H9 (cell line): ENCODE results near the gene CCSER1. TPM values are rescaled to one million over a fixed set of nuclear protein-coding genes. Genes with fewer than 3 reads are reported as not detected.

Source experiments
- DNase-seq: peaks from one replicate; pipeline ENCODE4 v3.0.0-alpha.2; 2017
- H2AFZ ChIP-seq: one replicate; pipeline ENCODE4 v1.6.1; 2013; ENCODE audit warnings: mild to moderate bottlenecking, low read length, control low read depth, moderate library complexity
- H2AK5ac ChIP-seq: 2 replicates; pipeline ENCODE4 v1.6.1; 2013; ENCODE audit warnings: low read length, control low read depth, mixed read lengths; ENCODE audit not compliant: insufficient read length
- H2BK120ac ChIP-seq: one replicate; pipeline ENCODE4 v1.6.1; 2013; ENCODE audit warnings: low read depth, mild to moderate bottlenecking, low read length, control low read depth, inconsistent platforms; ENCODE audit not compliant: poor library complexity, severe bottlenecking
- H2BK12ac ChIP-seq: 2 replicates; pipeline ENCODE4 v1.6.1; 2013; ENCODE audit warnings: low read length, control low read depth, mixed read lengths, low read depth; ENCODE audit not compliant: insufficient read length
- H2BK15ac ChIP-seq: 2 replicates; pipeline ENCODE4 v1.6.1; 2013; ENCODE audit warnings: low read depth, low read length, control low read depth
- H2BK20ac ChIP-seq: one replicate; pipeline ENCODE4 v1.6.1; 2013; ENCODE audit warnings: low read depth, mild to moderate bottlenecking, low read length, control low read depth, inconsistent platforms; ENCODE audit not compliant: poor library complexity, severe bottlenecking
- H2BK5ac ChIP-seq: 2 replicates; pipeline ENCODE4 v1.6.1; 2013; ENCODE audit warnings: low read length, control low read depth, mixed read lengths; ENCODE audit not compliant: insufficient read length
- H3K14ac ChIP-seq: 2 replicates; pipeline ENCODE4 v1.6.1; 2013; ENCODE audit warnings: low read length, control low read depth; ENCODE audit not compliant: insufficient read depth
- H3K18ac ChIP-seq: 2 replicates; pipeline ENCODE4 v1.6.1; 2013; ENCODE audit warnings: low read depth, mild to moderate bottlenecking, mixed read lengths, low read length, control low read depth; ENCODE audit not compliant: insufficient read length
- H3K23ac ChIP-seq: 2 replicates; pipeline ENCODE4 v1.6.1; 2013; ENCODE audit warnings: low read length, control low read depth, mixed read lengths, low read depth; ENCODE audit not compliant: insufficient read length
- H3K23me2 ChIP-seq: 2 replicates; pipeline ENCODE4 v1.6.1; 2013; ENCODE audit warnings: low read depth, mild to moderate bottlenecking, mixed read lengths, low read length, control low read depth; ENCODE audit not compliant: insufficient read length, poor library complexity, severe bottlenecking
- H3K27ac ChIP-seq: 2 replicates; pipeline ENCODE4 v1.5.1; 2013; ENCODE audit warnings: low read length, control low read depth, mixed read lengths, low read depth; ENCODE audit not compliant: insufficient read length
- H3K27me3 ChIP-seq: 2 replicates; pipeline ENCODE4 v1.6.1; 2013; ENCODE audit warnings: low read length, control low read depth, inconsistent platforms; ENCODE audit not compliant: insufficient read depth
- H3K4ac ChIP-seq: 2 replicates; pipeline ENCODE4 v1.6.1; 2013; ENCODE audit warnings: low read depth, mild to moderate bottlenecking, control low read depth, inconsistent platforms, low read length, moderate library complexity
- H3K4me1 ChIP-seq: 2 replicates; pipeline ENCODE4 v1.6.1; 2013; ENCODE audit warnings: low read length, control low read depth, inconsistent platforms; ENCODE audit not compliant: insufficient read depth
- H3K4me2 ChIP-seq: 2 replicates; pipeline ENCODE4 v1.6.1; 2013; ENCODE audit warnings: low read length, control low read depth, mixed read lengths; ENCODE audit not compliant: insufficient read length, insufficient read depth
- H3K56ac ChIP-seq: 2 replicates; pipeline ENCODE4 v1.6.1; 2013; ENCODE audit warnings: low read depth, mild to moderate bottlenecking, mixed read lengths, low read length, control low read depth; ENCODE audit not compliant: insufficient read length
- H3K79me1 ChIP-seq: 2 replicates; pipeline ENCODE4 v1.6.1; 2013; ENCODE audit warnings: low read depth, mild to moderate bottlenecking, moderate library complexity, low read length, control low read depth, inconsistent platforms; ENCODE audit not compliant: insufficient read depth, poor library complexity, severe bottlenecking
- H3K79me2 ChIP-seq: 2 replicates; pipeline ENCODE4 v1.6.1; 2013; ENCODE audit warnings: low read length, control low read depth, inconsistent platforms; ENCODE audit not compliant: insufficient read depth
- H3K9ac ChIP-seq: 2 replicates; pipeline ENCODE4 v1.6.1; 2013; ENCODE audit warnings: low read length, control low read depth, mixed read lengths; ENCODE audit not compliant: insufficient read length; ENCODE audit errors: extremely low read depth
- H3K9me3 ChIP-seq: one replicate; pipeline ENCODE4 v1.6.1; 2013; ENCODE audit warnings: low read depth, low read length, inconsistent platforms; ENCODE audit not compliant: control insufficient read depth
- H3T11ph ChIP-seq: one replicate; pipeline ENCODE4 v1.6.1; 2013; ENCODE audit warnings: mild to moderate bottlenecking, low read length, control low read depth, inconsistent platforms
- H4K20me1 ChIP-seq: one replicate; pipeline ENCODE4 v1.6.1; 2013; ENCODE audit not compliant: control insufficient read depth, insufficient read length, insufficient read depth
- H4K5ac ChIP-seq: 2 replicates; pipeline ENCODE4 v1.6.1; 2013; ENCODE audit warnings: low read depth, mild to moderate bottlenecking, mixed read lengths, low read length, control low read depth; ENCODE audit not compliant: insufficient read length
- H4K8ac ChIP-seq: replicated peaks from 2 replicates; pipeline ENCODE4 v1.6.1; 2013; ENCODE audit warnings: low read length, control low read depth, mixed read lengths, low read depth; ENCODE audit not compliant: insufficient read length
- H4K91ac ChIP-seq: 2 replicates; pipeline ENCODE4 v1.6.1; 2013; ENCODE audit warnings: low read depth, mild to moderate bottlenecking, moderate library complexity, mixed read lengths, low read length, control low read depth; ENCODE audit not compliant: insufficient read length
- H3K27ac Mint-ChIP-seq, 3 experiments: 2 replicates in 2 of 3; 3 replicates in 1 of 3; pipeline ENCODE4 v1.8.0; 2020 to 2021; ENCODE audit warnings: mixed read lengths in 3 of 3, mild to moderate bottlenecking in 1 of 3, moderate library complexity in 1 of 3
- H3K27me3 Mint-ChIP-seq: 2 replicates; pipeline ENCODE4 v1.8.0; 2021; ENCODE audit warnings: low read depth, mild to moderate bottlenecking, moderate library complexity, mixed read lengths
- H3K36me3 Mint-ChIP-seq, 3 experiments: 2 replicates in 2 of 3; 3 replicates in 1 of 3; pipeline ENCODE4 v1.8.0; 2020 to 2021; ENCODE audit warnings: low read depth in 3 of 3, mixed read lengths in 3 of 3; ENCODE audit not compliant: insufficient read depth in 1 of 3
- H3K4me1 Mint-ChIP-seq, 2 experiments: 2 replicates each; pipeline ENCODE4 v1.8.0; 2020; ENCODE audit warnings: mixed read lengths in 2 of 2
- H3K4me3 Mint-ChIP-seq, 2 experiments: 2 replicates in 1 of 2; 3 replicates in 1 of 2; pipeline ENCODE4 v1.8.0; 2020 to 2021; ENCODE audit warnings: mild to moderate bottlenecking in 2 of 2, mixed read lengths in 2 of 2, moderate library complexity in 1 of 2
- H3K9me3 Mint-ChIP-seq, 2 experiments: 2 replicates in 1 of 2; 3 replicates in 1 of 2; pipeline ENCODE4 v1.8.0; 2020; ENCODE audit warnings: mild to moderate bottlenecking in 2 of 2, mixed read lengths in 2 of 2, moderate library complexity in 1 of 2
- CTCF ChIP-seq: fragments of 200-600 bp; sonication (generic); conservative IDR thresholded peaks from 3 replicates; pipeline ENCODE4 v1.8.0; 2021; ENCODE audit warnings: antibody characterized with exemption, mild to moderate bottlenecking
- WGBS: extraction: QIAGEN DNeasy Blood & Tissue Kit; methylation state at CpG from one replicate; pipeline ENCODE4 v1.1.7; 2013; ENCODE audit warnings: missing lambda C conversion rate, low lambda C conversion rate, mixed read lengths; ENCODE audit not compliant: insufficient read length; ENCODE audit errors: extremely low coverage; 5-methylcytosine and 5-hydroxymethylcytosine counted together
- total RNA-seq: library from RNA; stranded (reverse); gene quantifications from 2 replicates; pipeline ENCODE4 v1.2.1, GENCODE V29; 2021

Gene CCSER1
- total RNA-seq, 1 experiment from 2014 or later: 0.37 TPM

GRCh38 chr4:91322961-91323360 is 1195.8 kb downstream of the CCSER1 start:
- no peak for TF ChIP-seq CTCF
- H4K20me1 ChIP-seq: no peaks in the 10 kb centered on the region
- DNase-seq: no peak
- H2BK5ac ChIP-seq: no peak overlapping the region
- H3K18ac ChIP-seq: no peak overlapping the region
- H2BK20ac ChIP-seq: no peak overlapping the region
- Mint-ChIP-seq H3K36me3 (peaks cover 21 to 27% (median 26%) of the 10 kb centered on the region in 3 experiments), H3K27ac (no peak overlapping the region), H3K4me1 (no peaks in the 10 kb centered on the region; a peak in 1 of 4 replicates), H3K9me3 (peaks cover 25 to 29% of the 10 kb centered on the region in 2 experiments), H3K27me3 (no peaks in the 10 kb centered on the region; the same call in 1 of the 2 replicates), H3K4me3 (no peak overlapping the region)
- H2BK12ac ChIP-seq: no peak overlapping the region
- no peak overlapping the region for H2AK5ac ChIP-seq
- no peak overlapping the region for H3K4me2 ChIP-seq
- H3K9me3 ChIP-seq: peaks cover 16% of the 10 kb centered on the region
- H4K5ac ChIP-seq: no peak overlapping the region
- no peak overlapping the region for H2AFZ ChIP-seq
- no peak overlapping the region for H3K56ac ChIP-seq
- no peak overlapping the region for H4K8ac ChIP-seq
- H3K27ac ChIP-seq: no peak overlapping the region
- no peak overlapping the region for H3K23ac ChIP-seq
- no peaks in the 10 kb centered on the region for H3K79me1 ChIP-seq
- no peak overlapping the region for H2BK15ac ChIP-seq
- H4K91ac ChIP-seq: no peak overlapping the region
- no peak overlapping the region for H3K14ac ChIP-seq
- no peak overlapping the region for H3K9ac ChIP-seq
- H2BK120ac ChIP-seq: no peak overlapping the region
- no peaks in the 10 kb centered on the region for H3K27me3 ChIP-seq
- H3K23me2 ChIP-seq: no peaks in the 10 kb centered on the region
- H3K4ac ChIP-seq: no peak overlapping the region
- no peaks in the 10 kb centered on the region for H3K4me1 ChIP-seq
- no peak overlapping the region for H3T11ph ChIP-seq
- no peaks in the 10 kb centered on the region for H3K79me2 ChIP-seq
- WGBS: no CpG with 5 or more reads among the region's 1 CpG
